Peyer's patch (tissue), 4 donors: ENCODE measurements around the gene DGKH.

Experiments used
- POLR2A ChIP-seq, 2 donors: fragments of 450-650 bp; IDR thresholded peaks; one replicate each; pipeline ENCODE4 v1.5.1; 2017; ENCODE audit warnings: antibody characterized with exemption in 2 of 2, mild to moderate bottlenecking in 2 of 2, moderate library complexity in 2 of 2
- TF ChIP-seq, protein P1 (sequence below), 6 experiments: fragments of 450-650 bp in 4 of 6; fragments of 200-600 bp in 2 of 6; sonication (generic) in 1 of 6; IDR thresholded peaks; one replicate each; pipeline ENCODE4 v1.5.1; 2017 to 2019; ENCODE audit warnings: antibody characterized with exemption in 6 of 6, mild to moderate bottlenecking in 3 of 6, moderate library complexity in 1 of 6

DNA sequence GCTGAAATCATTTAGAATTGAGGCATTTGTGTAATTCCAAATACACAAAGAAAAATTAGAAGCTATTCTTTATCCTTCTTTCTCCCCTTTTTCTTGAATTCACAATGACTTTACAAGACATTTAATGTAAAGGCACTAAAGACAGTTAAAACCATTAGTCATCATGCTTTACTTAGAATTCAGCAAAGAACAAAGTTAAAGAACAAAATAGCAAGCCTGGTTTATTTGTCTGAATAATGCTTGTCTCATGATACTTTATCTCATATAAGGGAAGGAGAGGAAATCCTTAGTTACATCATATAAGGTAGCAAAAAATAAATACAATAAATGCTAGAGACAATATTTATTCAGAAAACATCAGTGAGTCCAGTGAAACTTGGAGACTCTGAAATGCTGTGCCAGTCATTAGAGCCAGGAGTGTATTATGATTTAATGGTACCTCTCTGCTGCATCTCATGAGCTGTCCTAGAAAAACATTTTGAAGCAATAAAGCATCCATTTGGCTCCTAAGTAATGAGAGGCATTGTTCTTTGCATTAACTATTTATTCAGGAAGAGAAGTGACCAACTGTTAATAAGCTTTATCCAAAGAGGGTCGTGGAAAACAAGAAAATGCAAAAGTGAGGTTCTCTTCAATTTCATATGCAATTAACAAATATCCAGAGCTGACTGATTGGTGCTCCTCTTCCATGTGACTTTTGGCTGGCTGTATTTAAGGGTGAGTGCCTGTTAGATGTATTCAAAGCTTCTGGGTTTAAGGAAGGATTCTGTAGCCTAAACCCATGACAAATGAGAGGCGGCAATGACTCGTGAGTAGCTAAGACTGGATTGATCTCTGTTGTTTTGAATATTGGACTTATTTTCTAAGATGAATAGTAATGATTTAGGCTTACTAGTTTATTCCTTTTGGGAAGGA lies 105.0 kb downstream of the DGKH start:
- TF ChIP-seq, protein P1, sequence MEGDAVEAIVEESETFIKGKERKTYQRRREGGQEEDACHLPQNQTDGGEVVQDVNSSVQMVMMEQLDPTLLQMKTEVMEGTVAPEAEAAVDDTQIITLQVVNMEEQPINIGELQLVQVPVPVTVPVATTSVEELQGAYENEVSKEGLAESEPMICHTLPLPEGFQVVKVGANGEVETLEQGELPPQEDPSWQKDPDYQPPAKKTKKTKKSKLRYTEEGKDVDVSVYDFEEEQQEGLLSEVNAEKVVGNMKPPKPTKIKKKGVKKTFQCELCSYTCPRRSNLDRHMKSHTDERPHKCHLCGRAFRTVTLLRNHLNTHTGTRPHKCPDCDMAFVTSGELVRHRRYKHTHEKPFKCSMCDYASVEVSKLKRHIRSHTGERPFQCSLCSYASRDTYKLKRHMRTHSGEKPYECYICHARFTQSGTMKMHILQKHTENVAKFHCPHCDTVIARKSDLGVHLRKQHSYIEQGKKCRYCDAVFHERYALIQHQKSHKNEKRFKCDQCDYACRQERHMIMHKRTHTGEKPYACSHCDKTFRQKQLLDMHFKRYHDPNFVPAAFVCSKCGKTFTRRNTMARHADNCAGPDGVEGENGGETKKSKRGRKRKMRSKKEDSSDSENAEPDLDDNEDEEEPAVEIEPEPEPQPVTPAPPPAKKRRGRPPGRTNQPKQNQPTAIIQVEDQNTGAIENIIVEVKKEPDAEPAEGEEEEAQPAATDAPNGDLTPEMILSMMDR (IDR thresholded peaks at IDR 0.05): no peak
- no peak for TF ChIP-seq POLR2A (IDR thresholded peaks at IDR 0.05)
